Epidermal melanocyte (primary cell): ENCODE results near the gene PLIN5.

Experiments used
- DNase-seq: peaks from one replicate; pipeline ENCODE4 v3.0.0; 2011; ENCODE audit warnings: low spot score; ENCODE audit not compliant: insufficient read length

PLIN5 gene

GRCh38 chr19:4506449-4507149, 28.4 kb downstream of the PLIN5 start:
- no peak for DNase-seq

DNA sequence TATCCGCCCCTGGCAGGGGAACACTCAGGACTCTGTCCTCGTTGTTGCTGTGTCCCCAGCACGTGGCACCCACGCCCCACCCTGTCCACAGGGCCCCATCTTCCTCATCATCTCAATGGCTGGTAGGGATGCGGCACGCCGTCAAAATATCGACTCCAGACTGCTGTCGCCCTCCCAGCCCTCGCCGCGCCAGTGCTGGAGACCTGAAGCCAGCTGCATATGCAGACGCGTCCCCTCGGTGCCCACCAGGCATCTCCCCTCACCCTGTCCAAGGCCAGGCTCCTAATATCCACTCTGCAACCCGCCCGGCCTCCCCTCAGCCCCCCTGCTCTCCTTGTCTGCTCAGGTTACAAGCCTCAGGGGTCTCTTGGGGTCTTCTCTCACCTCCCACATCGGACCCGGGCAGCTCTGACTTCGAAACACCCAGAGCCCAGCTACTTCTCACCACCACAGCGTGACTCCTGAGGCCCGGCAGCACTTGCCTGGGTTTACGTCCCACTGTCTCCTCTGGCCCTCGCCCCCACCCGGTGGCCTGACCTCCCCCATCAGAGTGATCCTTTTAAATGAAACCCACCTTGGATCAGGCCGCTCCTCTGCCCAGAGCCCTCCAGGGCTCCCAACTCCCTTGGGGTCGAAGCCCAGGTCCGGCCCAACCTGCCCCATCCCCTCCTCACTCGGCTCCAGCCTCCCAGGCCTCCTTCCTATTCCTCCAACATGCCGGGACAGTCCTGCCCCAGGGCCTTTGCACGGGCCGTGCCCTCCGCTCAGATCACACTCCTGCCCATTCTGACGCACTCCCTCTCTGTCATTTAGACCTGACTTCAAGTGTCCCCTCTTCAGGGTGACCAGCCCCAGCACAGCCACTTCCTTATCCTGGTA, 29.2 kb downstream of the PLIN5 start:
- DNase-seq = no peak

GRCh38 chr19:4504891-4505569, 30.0 kb downstream of the PLIN5 start:
- DNase-seq = no peak

DNA sequence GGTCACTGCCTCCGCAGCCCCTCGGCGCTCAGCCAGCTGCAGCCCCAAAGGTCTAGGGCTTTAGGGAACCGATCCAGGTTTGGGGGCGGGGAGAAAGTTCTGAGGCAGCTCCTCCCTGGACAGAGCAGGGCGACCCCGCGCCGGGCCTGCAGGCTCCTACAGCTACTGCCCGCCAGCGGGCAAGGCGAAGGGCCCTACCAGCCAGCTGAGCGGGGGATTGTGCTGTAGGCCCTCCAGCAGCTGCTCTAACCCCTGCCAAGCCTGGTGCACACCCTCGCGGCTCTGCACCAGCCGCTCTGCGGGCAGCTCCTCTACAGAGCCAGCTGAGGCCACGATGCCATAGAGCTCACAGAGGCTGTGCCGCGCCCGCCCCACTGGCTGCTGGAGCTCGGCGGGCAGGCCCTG, 30.7 kb downstream of the PLIN5 start:
- DNase-seq = no peak

- DNase-seq = no peak
These were observed 31.2 kb downstream of the PLIN5 start for GRCh38 chr19:4503825-4504170.

- no peak for DNase-seq
These were observed 31.7 kb downstream of the PLIN5 start for GRCh38 chr19:4503132-4503824.

DNA sequence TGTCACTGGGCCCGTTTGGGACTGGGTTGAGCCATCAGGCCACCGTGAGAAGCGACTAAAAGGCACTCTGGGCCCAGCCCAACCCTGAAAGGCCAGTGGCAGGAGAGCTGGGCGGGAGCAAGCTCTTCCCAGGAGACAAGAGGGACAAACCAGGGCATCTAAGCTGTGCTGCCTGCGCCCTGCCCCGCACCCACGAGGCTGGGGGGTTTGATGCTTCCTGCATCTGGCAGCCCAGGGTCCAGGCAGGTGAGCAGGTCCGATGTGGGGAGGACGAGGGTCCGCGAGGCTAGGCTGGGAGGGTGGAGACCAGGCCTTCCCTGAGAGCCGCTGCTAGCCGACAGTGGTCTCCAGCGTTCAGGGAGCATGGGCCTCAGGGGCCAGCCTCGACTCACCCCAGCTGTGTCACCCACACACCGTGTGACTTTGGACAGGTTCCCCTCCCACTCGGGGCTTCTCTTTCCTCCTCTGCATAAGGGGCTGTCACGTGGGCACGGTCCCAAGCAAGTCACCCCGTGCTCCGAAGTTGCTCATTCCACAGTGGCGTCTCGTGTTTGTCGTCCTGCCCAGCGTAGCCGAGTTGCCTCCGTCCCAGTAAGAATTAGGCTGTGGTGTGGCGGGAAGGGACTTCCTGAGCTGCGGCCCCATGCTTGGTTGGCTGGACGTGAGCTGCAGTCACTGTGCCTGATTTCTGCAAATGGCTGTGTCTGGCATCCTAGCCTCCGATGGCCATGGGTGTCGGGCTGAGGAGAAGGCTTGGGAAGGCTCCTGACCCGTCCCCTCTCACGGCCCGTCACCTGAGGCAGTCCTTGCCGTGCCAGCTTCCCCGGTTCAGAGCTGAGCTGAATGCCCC, 32.5 kb downstream of the PLIN5 start:
- DNase-seq = no peak

DNA sequence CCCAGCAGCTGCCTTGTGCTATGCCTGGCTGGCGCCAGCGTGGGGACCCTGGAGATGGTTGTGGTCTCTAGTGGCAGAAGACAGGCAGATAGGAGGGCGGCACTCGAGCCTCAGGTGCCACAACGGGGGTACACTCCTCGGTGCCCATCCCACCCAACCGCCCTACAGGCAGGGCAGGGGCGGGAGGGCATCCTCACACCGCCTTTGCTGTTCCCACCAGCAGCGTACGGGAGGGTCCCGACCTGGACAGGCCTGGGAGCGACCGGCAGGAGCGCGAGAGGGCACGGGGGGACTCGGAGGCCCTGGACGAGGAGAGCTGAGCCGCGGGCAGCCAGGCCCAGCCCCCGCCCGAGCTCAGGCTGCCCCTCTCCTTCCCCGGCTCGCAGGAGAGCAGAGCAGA, 33.3 kb downstream of the PLIN5 start:
- DNase-seq = no peak

GRCh38 chr19:4500841-4501591, 34.0 kb downstream of the PLIN5 start:
- no peak for DNase-seq

DNA sequence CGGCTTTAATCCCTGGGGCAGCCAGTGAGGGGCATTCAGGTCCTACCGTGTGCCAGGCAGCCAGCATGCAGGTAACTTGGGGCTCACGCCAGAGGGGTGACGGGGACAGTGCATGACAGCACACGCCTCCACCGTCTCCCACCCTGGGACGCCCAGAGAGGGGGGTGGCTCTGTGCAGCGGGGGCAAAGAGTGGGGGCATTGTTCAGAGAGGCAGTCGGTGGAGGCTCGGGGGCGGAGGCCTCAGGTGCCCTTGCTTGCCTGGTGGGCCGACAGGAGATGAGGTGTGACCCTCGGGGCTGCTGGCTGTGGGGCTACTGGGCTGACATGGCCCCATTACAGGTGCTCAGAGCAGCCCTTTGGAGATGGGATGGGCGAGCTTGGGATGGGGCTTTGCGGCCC, 35.2 kb downstream of the PLIN5 start:
- DNase-seq = no peak

DNA sequence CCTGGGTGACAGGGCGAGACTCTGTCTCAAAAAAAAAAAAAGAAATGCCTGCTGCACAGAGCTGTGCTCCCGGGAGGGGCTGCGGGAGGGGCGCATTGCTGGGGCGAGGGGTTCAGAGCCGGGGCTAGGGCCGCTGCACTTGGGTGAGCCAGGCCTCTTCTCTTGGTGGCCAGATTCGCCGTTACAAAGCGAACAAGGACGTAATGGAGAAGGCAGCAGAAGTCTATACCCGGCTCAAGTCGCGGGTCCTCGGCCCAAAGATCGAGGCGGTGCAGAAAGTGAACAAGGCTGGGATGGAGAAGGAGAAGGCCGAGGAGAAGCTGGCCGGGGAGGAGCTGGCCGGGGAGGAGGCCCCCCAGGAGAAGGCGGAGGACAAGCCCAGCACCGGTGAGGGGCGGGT, 35.7 kb downstream of the PLIN5 start:
- no peak for DNase-seq

DNA sequence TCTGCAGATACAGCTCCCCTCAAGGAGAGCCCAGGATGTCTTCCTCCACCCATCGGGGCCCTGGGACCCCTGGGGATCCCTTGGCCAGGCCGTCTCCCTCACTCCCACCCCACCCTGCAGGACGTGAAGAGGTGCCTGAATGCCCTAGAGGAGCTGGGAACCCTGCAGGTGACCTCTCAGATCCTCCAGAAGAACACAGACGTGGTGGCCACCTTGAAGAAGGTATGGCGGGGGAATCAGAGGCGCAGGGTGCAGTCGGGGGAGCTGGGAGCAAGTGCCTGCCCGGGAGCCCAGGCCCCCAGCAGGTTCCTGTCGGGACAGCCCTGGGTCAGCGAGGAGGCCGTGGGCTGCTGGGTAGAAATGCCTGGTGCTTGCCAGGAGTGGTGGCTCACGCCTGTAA, 36.3 kb downstream of the PLIN5 start:
- DNase-seq = no peak

- no peak for DNase-seq
These were observed 37.1 kb downstream of the PLIN5 start for GRCh38 chr19:4497770-4498389.

GRCh38 chr19:4496304-4496703, 38.7 kb downstream of the PLIN5 start:
- no peak for DNase-seq

- DNase-seq = no peak
These were observed 39.6 kb downstream of the PLIN5 start for GRCh38 chr19:4495471-4495870.

DNA sequence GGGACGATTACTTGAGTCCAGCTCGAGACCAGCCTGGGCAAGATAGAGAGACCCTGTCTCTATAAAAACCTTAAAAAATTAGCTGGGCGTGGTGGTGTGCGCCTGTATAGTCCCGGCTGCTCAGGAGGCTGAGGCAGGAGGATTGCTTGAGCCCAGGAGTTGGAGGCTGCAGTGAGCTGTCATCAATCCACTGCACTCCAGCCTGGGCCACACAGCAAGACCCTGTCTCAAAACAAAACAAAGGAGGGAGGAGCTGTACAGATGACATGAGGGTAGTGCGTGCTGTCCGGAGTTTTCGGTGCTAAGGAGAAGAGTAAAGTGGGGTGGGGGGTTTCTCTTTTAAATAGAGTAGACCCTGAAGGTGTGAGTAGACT, 40.3 kb downstream of the PLIN5 start:
- no peak for DNase-seq

DNA sequence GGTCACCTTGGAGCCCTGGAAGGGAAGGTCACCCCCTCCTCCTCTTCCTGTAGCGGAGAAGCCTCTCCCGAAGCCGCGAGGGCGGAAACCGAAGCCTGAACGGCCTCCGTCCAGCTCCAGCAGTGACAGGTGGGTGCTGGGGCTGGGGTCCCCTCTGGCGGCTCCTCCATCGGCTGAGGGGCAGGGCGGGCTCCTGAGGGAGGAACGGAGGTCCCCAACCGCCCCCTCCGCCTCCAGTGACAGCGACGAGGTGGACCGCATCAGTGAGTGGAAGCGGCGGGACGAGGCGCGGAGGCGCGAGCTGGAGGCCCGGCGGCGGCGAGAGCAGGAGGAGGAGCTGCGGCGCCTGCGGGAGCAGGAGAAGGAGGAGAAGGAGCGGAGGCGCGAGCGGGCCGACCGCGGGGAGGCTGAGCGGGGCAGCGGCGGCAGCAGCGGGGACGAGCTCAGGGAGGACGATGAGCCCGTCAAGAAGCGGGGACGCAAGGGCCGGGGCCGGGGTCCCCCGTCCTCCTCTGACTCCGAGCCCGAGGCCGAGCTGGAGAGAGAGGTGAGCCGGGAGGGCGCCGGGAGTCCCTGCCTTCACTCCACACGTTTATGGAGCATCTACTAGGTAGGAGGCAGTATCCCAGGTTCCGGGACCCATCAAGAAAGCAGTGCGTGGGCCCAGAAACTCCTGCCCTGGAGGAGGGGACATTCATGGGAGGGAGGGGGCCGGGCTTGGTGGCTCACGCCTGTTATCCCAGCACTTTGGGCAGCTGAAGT, 40.9 kb downstream of the PLIN5 start:
- no peak for DNase-seq

DNA sequence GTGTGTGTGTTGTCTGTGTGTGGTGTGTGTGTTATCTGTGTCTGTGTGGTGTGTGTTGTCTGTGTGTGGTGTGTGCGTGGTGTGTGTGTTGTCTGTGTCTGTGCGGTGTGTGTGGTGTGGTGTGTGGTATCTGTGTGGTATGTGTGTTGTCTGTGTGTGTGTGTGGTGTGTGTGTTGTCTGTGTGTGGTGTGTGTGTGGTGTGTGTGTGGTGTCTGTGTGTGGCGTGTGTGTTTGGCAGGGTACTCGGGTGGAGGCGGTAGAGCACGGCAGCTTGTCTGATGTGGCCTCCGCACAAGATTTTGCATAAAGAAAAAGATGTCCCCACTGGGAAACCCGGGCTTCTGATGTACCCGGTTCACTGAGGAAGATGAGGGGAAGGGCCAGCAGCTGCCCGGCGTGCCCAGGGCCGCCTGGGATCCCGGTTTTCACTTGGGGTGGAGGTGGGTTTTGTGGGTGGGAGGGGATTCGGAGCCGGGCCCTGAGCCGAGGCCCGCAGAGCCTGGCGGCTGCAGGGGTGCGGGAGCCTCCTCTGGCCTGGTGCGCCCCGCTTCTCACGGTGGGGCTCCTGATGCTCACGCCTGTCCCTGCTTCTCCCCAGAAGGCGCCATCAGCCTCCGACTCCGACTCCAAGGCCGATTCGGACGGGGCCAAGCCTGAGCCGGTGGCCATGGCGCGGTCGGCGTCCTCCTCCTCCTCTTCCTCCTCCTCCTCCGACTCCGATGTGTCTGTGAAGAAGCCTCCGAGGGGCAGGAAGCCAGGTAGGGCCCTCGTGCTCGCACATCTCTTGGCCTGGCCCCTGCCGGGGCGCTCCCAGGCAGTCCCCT, 41.7 kb downstream of the PLIN5 start:
- DNase-seq = no peak
